ENCODE results near the gene UNC93A.
"Not testable (repeated sequence)": the region's sequence is repeated elsewhere in the genome, so short reads cannot be mapped to it uniquely, and the experiment has no call there.

UNC93A gene

GRCh38 chr6:167345960-167346359 lies 54.8 kb downstream of the UNC93A start:
- FAIRE-seq, result no peak

- no peak for FAIRE-seq
These were observed 56.1 kb downstream of the UNC93A start for GRCh38 chr6:167347226-167347625.

- FAIRE-seq, result no peak
These were observed 58.6 kb downstream of the UNC93A start for GRCh38 chr6:167349631-167350274.

GRCh38 chr6:167350275-167350696 lies 59.2 kb downstream of the UNC93A start:
- no peak for FAIRE-seq

- no peak for FAIRE-seq
These were observed 59.9 kb downstream of the UNC93A start for GRCh38 chr6:167350731-167351655.

GRCh38 chr6:167351656-167352345 lies 60.7 kb downstream of the UNC93A start:
- no peak for FAIRE-seq

GRCh38 chr6:167356874-167357273 lies 65.8 kb downstream of the UNC93A start:
- no peak for FAIRE-seq

- not testable (repeated sequence) for FAIRE-seq
These were observed 67.3 kb downstream of the UNC93A start for GRCh38 chr6:167358394-167358793.

GRCh38 chr6:167361170-167361569 lies 70.1 kb downstream of the UNC93A start:
- not testable (repeated sequence) for FAIRE-seq
